Esophagus squamous epithelium (tissue), 4 donors: ENCODE measurements around the gene N4BP3.

Experiments used
- CTCF ChIP-seq, 6 experiments: fragments of 450-650 bp in 4 of 6; fragments of 200-600 bp in 2 of 6; sonication (generic) in 2 of 6; IDR thresholded peaks; one replicate each; pipeline ENCODE4 v1.5.1; 2016 to 2019; ENCODE audit warnings: antibody characterized with exemption in 6 of 6, mild to moderate bottlenecking in 4 of 6, moderate library complexity in 4 of 6
- POLR2A ChIP-seq, 4 donors: fragments of 450-650 bp; IDR thresholded peaks; one replicate each; pipeline ENCODE4 v1.6.1; 2017; ENCODE audit warnings: antibody characterized with exemption in 4 of 4, mild to moderate bottlenecking in 4 of 4, moderate library complexity in 3 of 4

- TF ChIP-seq CTCF (IDR thresholded peaks at IDR 0.05), result peak; percentile 96 to 99 (median 98)
- no peak for TF ChIP-seq POLR2A (IDR thresholded peaks at IDR 0.05)
Observed at GRCh38 chr5:178163772-178164735, 50.7 kb downstream of the N4BP3 start.
